HG02610 (cell line): ENCODE data around the gene GDA.

Experiments used
- ATAC-seq: cut with Tn5 transposase; IDR thresholded peaks from one replicate; pipeline ENCODE4 v1.9.1; 2021; ENCODE audit warnings: mild to moderate bottlenecking, moderate library complexity; ENCODE audit not compliant: unreplicated experiment

GDA gene

GRCh38 chr9:72150127-72150526 lies 887 bp downstream of the GDA start:
- no peak for ATAC-seq

DNA sequence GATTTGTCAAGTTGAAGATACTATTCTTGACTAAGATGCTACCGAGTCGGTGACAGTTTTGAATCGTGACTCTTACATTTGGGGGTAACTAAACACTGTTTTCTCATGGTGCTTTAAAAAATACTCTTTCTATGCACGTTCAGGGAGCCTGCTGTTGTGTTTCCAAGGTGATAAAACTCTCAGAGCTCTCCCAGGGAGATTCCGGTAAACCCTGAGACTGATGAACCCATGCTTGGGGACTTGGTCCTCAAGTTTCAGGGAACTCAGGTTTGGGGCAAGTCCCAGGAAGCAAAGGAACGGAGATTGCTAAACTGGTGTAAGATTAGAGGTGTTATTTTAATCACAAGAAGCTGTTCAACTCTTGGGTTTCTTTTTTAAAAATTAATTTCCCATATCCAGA lies 1.4 kb downstream of the GDA start:
- ATAC-seq: no peak

DNA sequence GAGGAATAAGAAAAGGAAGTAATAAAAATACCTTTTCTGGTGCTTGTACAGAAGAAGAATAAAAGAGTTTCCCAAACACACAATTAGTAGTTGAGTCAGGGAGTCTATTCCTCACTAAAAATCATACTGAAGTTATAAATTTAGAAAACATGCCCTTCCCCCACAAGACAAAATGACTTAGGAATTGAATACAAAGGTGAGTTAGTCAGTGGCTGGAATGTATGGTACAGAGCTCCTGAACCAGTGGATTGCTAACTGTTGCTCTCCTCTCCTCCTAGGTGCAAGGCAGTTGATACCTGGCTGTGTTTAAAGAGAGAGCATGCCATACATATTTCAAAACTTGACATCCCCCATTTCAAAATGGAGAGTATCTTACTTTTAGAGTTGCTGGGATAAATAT lies 1.9 kb downstream of the GDA start:
- ATAC-seq: no peak

DNA sequence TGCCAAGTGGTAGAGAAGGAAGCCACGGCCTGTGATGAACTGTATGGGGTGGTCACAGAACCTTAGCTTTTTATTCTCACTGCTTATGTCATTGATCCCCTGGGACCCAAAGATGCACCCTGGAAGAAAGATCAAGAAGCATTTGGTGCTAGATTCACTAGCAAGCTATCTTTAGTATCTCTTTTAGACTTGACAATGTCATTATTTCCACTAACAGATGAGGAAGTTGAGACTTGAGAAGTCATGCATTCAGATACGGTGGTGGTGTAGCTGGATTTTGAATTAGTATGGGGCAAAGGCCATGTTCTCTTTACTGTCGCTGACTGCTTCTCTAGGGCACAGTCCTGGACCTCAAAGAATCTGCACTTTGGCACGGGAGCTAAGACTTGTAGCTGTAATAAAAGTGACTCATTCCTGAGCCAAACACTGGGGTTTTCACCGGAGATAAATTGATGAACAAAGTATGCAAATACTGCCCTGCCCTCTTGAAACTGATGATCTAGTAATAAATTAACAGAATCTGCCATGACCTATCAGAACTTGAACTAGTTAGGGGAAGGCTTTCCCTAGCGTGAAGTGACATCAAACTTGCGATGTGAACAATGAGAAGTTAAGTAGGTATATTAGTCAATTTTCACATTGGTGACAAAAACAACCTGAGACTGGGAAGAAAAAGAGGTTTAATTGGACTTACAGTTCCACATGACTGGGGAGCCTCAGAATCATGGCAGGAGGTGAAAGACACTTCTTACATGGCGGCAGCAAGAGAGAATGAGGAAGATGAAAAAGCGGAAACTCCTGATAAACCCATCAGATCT lies 5.4 kb downstream of the GDA start:
- peak; percentile 88 for ATAC-seq

GRCh38 chr9:72155301-72155700 lies 6.1 kb downstream of the GDA start:
- no peak for ATAC-seq

DNA sequence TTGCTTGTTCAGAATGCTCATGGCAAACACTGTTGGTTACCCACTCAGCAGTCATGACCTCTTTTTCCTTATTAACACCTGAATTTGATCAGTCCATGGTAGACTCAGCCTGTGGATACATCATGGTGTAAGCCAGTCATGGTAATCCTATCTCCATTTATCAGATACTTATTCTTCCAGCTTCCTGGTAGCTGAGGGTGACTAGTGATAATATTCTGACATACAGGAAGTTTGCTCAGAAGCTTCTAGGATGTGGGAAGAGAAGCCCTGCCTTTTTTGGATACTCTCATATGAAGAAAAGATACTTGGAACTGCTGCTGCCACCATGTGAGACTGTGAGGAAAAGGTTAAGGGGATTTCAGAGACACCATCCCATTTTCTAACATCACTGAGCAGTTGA lies 7.3 kb downstream of the GDA start:
- no peak for ATAC-seq

GRCh38 chr9:72158680-72159079 lies 9.4 kb downstream of the GDA start:
- no peak for ATAC-seq

DNA sequence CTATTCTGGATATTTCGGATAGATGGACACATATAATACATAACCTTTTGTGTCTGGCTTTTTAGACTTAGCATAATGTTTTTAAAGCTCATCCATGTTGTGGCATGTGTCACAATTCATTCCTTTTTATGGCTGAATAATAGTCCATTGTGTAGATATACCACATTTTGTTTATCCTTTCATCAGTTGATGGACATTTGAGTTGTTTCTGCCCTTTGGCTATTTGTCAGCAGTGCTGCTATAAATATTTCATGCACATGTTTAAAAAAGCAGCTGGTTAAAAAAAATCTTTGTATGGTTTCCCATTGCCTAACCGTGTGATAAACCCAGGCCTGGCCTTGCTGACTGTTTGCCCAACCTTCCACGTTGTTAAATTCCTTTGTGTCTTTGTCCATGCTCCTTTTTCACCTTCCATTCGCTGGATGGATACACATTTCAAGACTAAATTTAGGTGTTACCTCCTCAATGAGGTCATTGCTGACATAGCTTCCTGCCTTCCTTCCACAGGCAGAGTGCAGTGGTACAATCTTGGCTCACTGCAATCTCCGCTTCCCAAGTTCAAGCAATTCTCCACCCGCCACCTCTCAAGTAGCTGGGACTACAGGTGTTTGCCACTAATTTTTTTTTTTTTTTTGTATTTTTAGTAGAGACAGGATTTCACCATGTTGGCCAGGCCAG lies 11.3 kb downstream of the GDA start:
- ATAC-seq: no peak

- no peak for ATAC-seq
Measured at GRCh38 chr9:72165326-72165725, 16.1 kb downstream of the GDA start.

- no peak for ATAC-seq
Measured at GRCh38 chr9:72165821-72166547, 16.7 kb downstream of the GDA start.

DNA sequence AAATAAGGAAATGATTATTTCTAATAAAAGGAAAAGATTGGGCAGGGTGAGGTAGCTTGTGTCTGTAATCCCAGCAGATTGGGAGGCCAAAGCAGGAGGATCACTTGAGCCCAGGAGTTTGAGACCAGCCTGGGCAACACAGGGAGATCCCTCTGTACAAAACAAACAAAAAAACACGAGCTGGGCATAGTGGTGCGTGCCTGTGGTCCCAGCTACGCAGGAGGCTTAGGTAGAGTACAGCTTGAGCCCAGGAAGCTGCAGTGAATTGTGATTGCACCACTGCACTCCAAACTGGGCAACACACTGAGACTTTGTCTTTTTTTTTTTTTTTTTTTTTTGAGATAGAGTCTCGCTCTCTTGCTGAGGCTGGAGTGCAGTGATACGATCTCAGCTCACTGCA lies 18.8 kb downstream of the GDA start:
- ATAC-seq: no peak

DNA sequence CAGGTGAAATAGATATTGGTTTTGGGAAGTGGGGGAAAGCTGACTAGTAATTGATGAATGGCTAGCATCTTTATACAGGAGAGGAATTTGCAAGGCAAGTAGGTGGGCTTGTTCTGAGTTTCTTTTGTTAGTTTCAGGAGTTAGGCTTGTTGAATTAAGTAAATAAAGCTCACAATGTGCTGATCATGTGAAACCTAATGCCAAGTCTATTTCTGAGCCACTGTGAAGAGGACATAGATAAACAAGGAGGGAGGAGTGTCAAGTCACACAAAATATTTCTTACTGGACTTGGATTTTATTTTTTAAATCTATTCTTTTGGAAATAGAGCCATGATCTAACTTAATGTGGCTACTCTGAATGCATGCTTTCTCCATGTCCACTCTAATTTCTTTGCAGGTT lies 19.9 kb downstream of the GDA start:
- no peak for ATAC-seq

- ATAC-seq: no peak
Measured at GRCh38 chr9:72173080-72173479, 23.8 kb downstream of the GDA start.

- no peak for ATAC-seq
Measured at GRCh38 chr9:72185561-72185960, 36.3 kb downstream of the GDA start.

- no peak for ATAC-seq
Measured at GRCh38 chr9:72187121-72187695, 38.0 kb downstream of the GDA start.

- ATAC-seq: no peak
Measured at GRCh38 chr9:72188232-72188631, 39.0 kb downstream of the GDA start.

DNA sequence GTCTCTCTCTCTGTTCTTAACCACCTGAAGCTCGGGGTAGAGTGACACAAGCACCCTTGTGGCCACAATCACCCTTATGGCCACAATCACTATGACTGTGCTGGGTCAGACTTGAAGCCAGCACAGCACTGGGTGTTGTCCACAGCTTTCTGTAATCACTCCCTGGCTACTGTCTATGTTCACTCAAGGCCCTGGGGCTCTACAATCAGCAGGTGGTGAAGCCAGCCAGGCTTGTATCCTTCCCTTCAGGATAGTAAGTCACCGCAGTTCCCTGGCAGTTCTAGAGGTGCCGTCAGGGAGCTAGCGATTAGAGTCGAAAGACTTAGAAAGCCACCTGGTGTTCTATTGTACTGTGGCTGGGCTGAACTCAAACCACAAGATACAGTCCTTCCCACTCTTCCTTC lies 44.2 kb downstream of the GDA start:
- peak; percentile 99 for ATAC-seq

GRCh38 chr9:72199238-72199637 lies 50.0 kb downstream of the GDA start:
- ATAC-seq: no peak

DNA sequence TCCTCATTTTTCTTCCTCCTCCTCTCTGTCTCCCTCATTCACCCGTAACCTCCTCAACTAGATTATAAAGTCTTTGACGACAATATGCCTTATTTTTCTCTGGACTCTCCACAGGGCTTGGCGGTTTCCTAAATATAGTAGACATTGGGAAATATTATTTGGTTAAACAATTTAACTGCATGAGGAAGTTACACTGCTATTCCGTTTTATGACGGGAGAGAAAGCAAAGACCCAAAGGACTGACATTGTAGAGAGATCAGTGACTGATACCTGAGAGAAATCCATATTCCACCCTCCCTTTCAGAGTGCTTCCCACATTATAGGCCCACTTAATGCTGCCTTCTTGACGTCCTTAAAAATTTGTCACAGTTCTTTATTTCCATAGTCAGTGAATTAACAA lies 51.2 kb downstream of the GDA start:
- no peak for ATAC-seq

- ATAC-seq: no peak
Measured at GRCh38 chr9:72202009-72202408, 52.8 kb downstream of the GDA start.

DNA sequence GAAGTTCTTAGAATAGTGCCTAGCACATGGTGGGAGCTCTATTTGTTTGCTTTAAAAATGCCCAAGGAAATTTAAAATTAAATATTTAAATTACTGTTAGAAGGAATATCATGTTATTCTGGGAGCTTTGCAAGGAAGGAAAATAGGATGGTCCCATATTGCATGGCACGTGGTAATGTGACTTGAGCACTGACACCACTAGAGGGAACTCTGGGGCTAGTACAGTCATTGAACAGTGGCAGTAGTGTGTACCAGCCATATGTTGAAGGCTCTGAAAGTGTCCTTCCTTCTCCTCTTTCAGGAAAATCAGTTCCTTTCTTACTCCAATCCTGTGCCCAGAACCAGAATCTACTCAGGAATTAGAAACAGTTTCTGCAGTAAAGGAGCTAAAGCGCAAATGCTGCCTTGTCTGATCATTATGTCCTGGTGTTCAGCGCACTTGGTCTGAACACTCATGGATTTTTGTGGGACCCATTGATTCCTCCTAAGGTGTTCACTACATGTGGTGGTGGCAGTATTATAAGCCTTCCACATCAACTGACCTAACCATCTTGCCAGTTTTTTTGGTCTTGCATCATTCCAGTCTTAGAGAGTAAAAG lies 54.1 kb downstream of the GDA start:
- peak; percentile 53 for ATAC-seq
